Germinal center (tissue), 1 donor: ENCODE results near the gene IGF2R.

ENCODE experiments used
- DNase-seq: peaks from one replicate; pipeline ENCODE4 v3.0.0; 2012; ENCODE audit warnings: mixed read lengths, low spot score

IGF2R gene

GRCh38 chr6:160027076-160027475, 58.2 kb downstream of the IGF2R start:
- no peak for DNase-seq

- DNase-seq = no peak
These were observed 59.0 kb downstream of the IGF2R start for GRCh38 chr6:160027931-160028330.

- DNase-seq = no peak
These were observed 59.8 kb downstream of the IGF2R start for GRCh38 chr6:160028487-160029275.

GRCh38 chr6:160029525-160029924, 60.6 kb downstream of the IGF2R start:
- DNase-seq = no peak

- no peak for DNase-seq
These were observed 61.2 kb downstream of the IGF2R start for GRCh38 chr6:160030103-160030502.

- DNase-seq = no peak
These were observed 62.6 kb downstream of the IGF2R start for GRCh38 chr6:160031442-160031841.

GRCh38 chr6:160031871-160032270, 63.0 kb downstream of the IGF2R start:
- DNase-seq = no peak

- no peak for DNase-seq
These were observed 63.7 kb downstream of the IGF2R start for GRCh38 chr6:160032538-160032937.

- no peak for DNase-seq
These were observed 65.4 kb downstream of the IGF2R start for GRCh38 chr6:160034036-160034930.

GRCh38 chr6:160035241-160035640, 66.4 kb downstream of the IGF2R start:
- no peak for DNase-seq

GRCh38 chr6:160035693-160036330, 66.9 kb downstream of the IGF2R start:
- no peak for DNase-seq

GRCh38 chr6:160036331-160036695, 67.4 kb downstream of the IGF2R start:
- DNase-seq = no peak

- no peak for DNase-seq
These were observed 67.9 kb downstream of the IGF2R start for GRCh38 chr6:160036790-160037206.

GRCh38 chr6:160038479-160038878, 69.6 kb downstream of the IGF2R start:
- no peak for DNase-seq

GRCh38 chr6:160039441-160039840, 70.6 kb downstream of the IGF2R start:
- DNase-seq = no peak

GRCh38 chr6:160040055-160040454, 71.2 kb downstream of the IGF2R start:
- no peak for DNase-seq

- DNase-seq = no peak
These were observed 71.8 kb downstream of the IGF2R start for GRCh38 chr6:160040527-160041264.

GRCh38 chr6:160041608-160042007, 72.7 kb downstream of the IGF2R start:
- no peak for DNase-seq

- no peak for DNase-seq
These were observed 73.3 kb downstream of the IGF2R start for GRCh38 chr6:160042014-160042773.

GRCh38 chr6:160042788-160043301, 74.0 kb downstream of the IGF2R start:
- no peak for DNase-seq

- no peak for DNase-seq
These were observed 74.9 kb downstream of the IGF2R start for GRCh38 chr6:160043784-160044183.
